Measurements from ENCODE around the gene MALAT1. TPM values are rescaled to one million over a fixed set of nuclear protein-coding genes. Genes with fewer than 3 reads are reported as not detected.

The MALAT1 gene
- total and polyA plus RNA-seq, 2 of the 8 experiments (the other 6 are each of a cell fraction or from before 2014, with no cell fraction given), result 115 to 984 TPM

DNA sequence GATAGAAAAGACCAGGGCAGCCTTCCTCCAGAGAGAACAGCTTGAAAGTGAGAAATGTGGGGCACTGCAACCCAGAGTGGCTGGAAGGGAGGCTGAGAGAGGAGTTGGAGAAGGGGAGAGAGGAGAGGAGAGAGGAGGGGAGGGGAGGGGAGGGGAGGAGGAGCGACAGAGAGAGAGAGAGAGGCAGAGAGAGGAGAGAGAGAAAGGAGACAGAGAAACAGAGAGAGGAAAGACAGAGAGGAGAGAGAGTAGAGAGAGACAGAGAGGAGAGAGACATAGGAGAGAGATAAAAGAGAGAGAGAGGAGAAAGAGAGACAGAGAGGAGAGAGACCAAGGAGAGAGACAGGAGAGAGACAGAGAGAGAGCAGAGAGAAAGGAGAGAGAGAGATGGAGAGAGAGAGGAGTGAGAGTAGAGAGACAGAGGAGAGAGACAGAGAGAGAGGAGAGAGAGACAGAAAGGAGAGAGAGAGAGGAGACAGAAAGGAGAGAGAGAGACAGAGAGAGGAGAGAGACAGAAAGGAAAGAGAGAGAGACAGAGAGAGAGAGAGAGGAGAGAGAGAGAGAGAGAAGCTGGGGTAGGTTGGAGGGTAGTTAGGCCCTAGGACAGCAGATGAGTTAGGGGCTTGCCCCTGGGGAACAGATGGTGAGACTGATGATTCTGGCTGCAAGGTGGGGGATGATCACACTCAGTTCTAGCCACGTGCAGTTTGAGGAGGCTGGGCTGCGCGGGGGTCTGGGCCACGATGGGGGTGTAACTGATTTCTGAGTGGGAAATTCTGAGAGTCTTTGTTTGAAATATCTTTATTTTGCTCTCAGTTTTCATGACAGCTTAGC, 17.5 kb downstream of the MALAT1 start:
- no peak for FAIRE-seq
- H3K27ac ChIP-seq (ENCODE audit: low read depth, low read length), result no peak overlapping the region
- CTCF ChIA-PET (ENCODE audit: partially characterized antibody), result interaction anchor here (0.6 to 3.6 kb wide), 8 partner anchors 13 to 250 kb away, joined by 3 to 8 read pairs (median 4); no protein-coding TSS in a partner anchor
- TF ChIP-seq TEAD4 (IDR thresholded peaks at IDR 0.05; ENCODE audit: low read depth, low read length) (no peak), USF2 (IDR thresholded peaks at IDR 0.05; ENCODE audit: low read length) (no peak), BCL11A (IDR thresholded peaks at IDR 0.05; ENCODE audit: low read depth in 2 of 2, low read length in 2 of 2) (no peak), JUN (IDR thresholded peaks at IDR 0.05; ENCODE audit: low read depth, low read length) (no peak), MAFK (IDR thresholded peaks at IDR 0.05; ENCODE audit: low read depth, low read length) (no peak), POU5F1 (IDR thresholded peaks at IDR 0.05; ENCODE audit: low read depth, low read length) (no peak), ASH2L (IDR thresholded peaks at IDR 0.05; ENCODE audit: low read length) (no peak), CBX8 (IDR thresholded peaks at IDR 0.05; ENCODE audit: borderline replicate concordance, low read depth, low read length) (no peak), BACH1 (IDR thresholded peaks at IDR 0.05; ENCODE audit: low read length) (no peak), CREB1 (IDR thresholded peaks at IDR 0.05) (no peak), HDAC2 (IDR thresholded peaks at IDR 0.05; ENCODE audit: borderline replicate concordance in 1 of 2, low read depth in 2 of 2, low read length in 2 of 2) (no peak), TCF12 (IDR thresholded peaks at IDR 0.05; ENCODE audit: low read depth, low read length) (no peak)

More for the DNA sequence above, 17.5 kb downstream of the MALAT1 start:
- 88% methylated on average over 4 of the region's 5 CpGs; no CpG with 5 or more reads in 1 of the 2 experiments for WGBS, 2 experiments (ENCODE audit: extremely low coverage in 1 of 2, insufficient coverage in 1 of 2, insufficient read length in 1 of 2, insufficient replicate concordance in 2 of 2, low coverage in 1 of 2, low lambda C conversion rate in 2 of 2, missing lambda C conversion rate in 1 of 2)
- Histone ChIP-seq H3K4me3 (ENCODE audit: extremely low read depth in 1 of 4, insufficient read depth in 2 of 4, low read depth in 3 of 4, low read length in 4 of 4) (no peak overlapping the region), H3K79me2 (ENCODE audit: control insufficient read depth in 1 of 2, insufficient read depth in 2 of 2, low read length in 2 of 2) (no peaks in the 10 kb centered on the region), H4K5ac (ENCODE audit: insufficient read length, low read depth, low read length) (no peak overlapping the region), H3K18ac (ENCODE audit: extremely low read depth, low read length) (no peak overlapping the region), H2BK120ac (replicated peaks; ENCODE audit: low read depth, low read length) (no peak overlapping the region), H4K91ac (replicated peaks; ENCODE audit: insufficient read length, low read length) (no peak overlapping the region), H2BK12ac (ENCODE audit: low read depth, low read length) (no peak overlapping the region), H2BK20ac (ENCODE audit: low read length) (no peak overlapping the region), H3K4me1 (replicated peaks in 1 of 4; ENCODE audit: control insufficient read depth in 3 of 4, insufficient read depth in 4 of 4, low read length in 3 of 4) (no peaks in the 10 kb centered on the region), H3K9me3 (ENCODE audit: insufficient read depth in 2 of 2, low read depth in 1 of 2, low read length in 1 of 2) (no peaks in the 10 kb centered on the region), H3K56ac (replicated peaks; ENCODE audit: insufficient read length, low read depth, low read length) (no peak overlapping the region), H3K14ac (ENCODE audit: insufficient read length) (no peak overlapping the region), H2BK15ac (ENCODE audit: low read length) (no peak overlapping the region), H3K36me3 (ENCODE audit: control insufficient read depth in 2 of 4, insufficient read depth in 4 of 4, low read length in 3 of 4) (no peaks in the 10 kb centered on the region), H3K4me2 (ENCODE audit: insufficient read depth in 1 of 2, low read depth in 2 of 2, low read length in 2 of 2) (no peak overlapping the region), H3K23me2 (ENCODE audit: low read depth, low read length) (no peaks in the 10 kb centered on the region; the same call in 1 of the 2 replicates), H3K4ac (replicated peaks; ENCODE audit: insufficient read length, low read depth, low read length) (no peak overlapping the region), H3K79me1 (ENCODE audit: low read depth, low read length) (no peaks in the 10 kb centered on the region), H3K23ac (ENCODE audit: insufficient read length) (no peak overlapping the region), H2BK5ac (ENCODE audit: low read depth, low read length) (no peak overlapping the region), H4K20me1 (replicated peaks in 1 of 2; ENCODE audit: control insufficient read depth in 1 of 2, insufficient read depth in 2 of 2, low read length in 2 of 2) (no peaks in the 10 kb centered on the region), H2AFZ (ENCODE audit: low read length) (no peak overlapping the region), H3K9ac (replicated peaks in 1 of 4; ENCODE audit: extremely low read depth in 1 of 4, low read depth in 3 of 4, low read length in 3 of 4) (no peak overlapping the region), H2AK5ac (ENCODE audit: low read depth, low read length) (no peak overlapping the region), H3K27me3 (replicated peaks in 1 of 4; ENCODE audit: control insufficient read depth in 3 of 4, extremely low read depth in 1 of 4, insufficient read depth in 3 of 4, low read length in 3 of 4) (no peaks in the 10 kb centered on the region), H4K8ac (ENCODE audit: extremely low read depth, insufficient read depth, low read length) (peak overlapping the region; percentile 12; the same call in 1 of the 2 replicates)
- POLR2A ChIA-PET (ENCODE audit: partially characterized antibody), result interaction anchor here (0.6 to 28.1 kb wide), 4 partner anchors 10 to 97 kb away, joined by 3 to 1569 read pairs (median 3); partner anchors contain the start of gene MALAT1
- DNase-seq (ENCODE audit: low read depth in 1 of 2, low spot score in 2 of 2), result no peak
